Neural cell (in vitro differentiated cells): ENCODE results near the gene WDR12. TPM values are rescaled to one million over a fixed set of nuclear protein-coding genes. Genes with fewer than 3 reads are reported as not detected.
"Not testable (repeated sequence)": the region's sequence is repeated elsewhere in the genome, so short reads cannot be mapped to it uniquely, and the experiment has no call there.

Experiments
- H2AFZ ChIP-seq: fragments of 200-600, 300-800 bp; sonication (generic), shearing (Covaris generic); 2 replicates; pipeline ENCODE4 v1.6.0; 2014; ENCODE audit warnings: low read depth, mild to moderate bottlenecking, antibody characterized with exemption, low read length, moderate library complexity
- H3F3A ChIP-seq: fragments of 200-600 bp; shearing (Covaris generic); 2 replicates; pipeline ENCODE4 v1.6.1; 2016; ENCODE audit warnings: mild to moderate bottlenecking, moderate library complexity, mixed read lengths, antibody characterized with exemption, low read length; ENCODE audit not compliant: insufficient read depth, poor library complexity, severe bottlenecking
- H3K27ac ChIP-seq: fragments of 200-600, 300-800 bp; sonication (generic), shearing (Covaris generic); 2 replicates; pipeline ENCODE4 v1.5.1; 2014; ENCODE audit warnings: mild to moderate bottlenecking, low read length, moderate library complexity
- H3K27me3 ChIP-seq: fragments of 300-800, 200-600 bp; sonication (generic), shearing (Covaris generic); 2 replicates; pipeline ENCODE4 v1.6.0; 2014; ENCODE audit warnings: mild to moderate bottlenecking, low read depth, low read length, moderate library complexity; ENCODE audit not compliant: insufficient read depth
- H3K36me3 ChIP-seq: fragments of 300-800, 200-600 bp; sonication (generic), shearing (Covaris generic); 2 replicates; pipeline ENCODE4 v1.5.1; 2014; ENCODE audit warnings: mild to moderate bottlenecking, antibody characterized with exemption, low read length, moderate library complexity; ENCODE audit not compliant: insufficient read depth
- H3K4me2 ChIP-seq: fragments of 300-800, 200-600 bp; sonication (generic), shearing (Covaris generic); 2 replicates; pipeline ENCODE4 v1.6.0; 2014; ENCODE audit warnings: mild to moderate bottlenecking, low read length
- H3K4me3 ChIP-seq: fragments of 300-800, 200-600 bp; sonication (generic), shearing (Covaris generic); 2 replicates; pipeline ENCODE4 v1.5.1; 2014; ENCODE audit warnings: mild to moderate bottlenecking, low read length, moderate library complexity
- H3K79me2 ChIP-seq: fragments of 200-600 bp; shearing (Covaris generic); replicated peaks from 2 replicates; pipeline ENCODE4 v1.6.0; 2014; ENCODE audit warnings: mild to moderate bottlenecking, low read length, moderate library complexity; ENCODE audit not compliant: insufficient read depth
- H3K9ac ChIP-seq: fragments of 300-800, 200-600 bp; sonication (generic), shearing (Covaris generic); 2 replicates; pipeline ENCODE4 v1.6.1; 2016; ENCODE audit warnings: mild to moderate bottlenecking, low read length, mixed read lengths
- H3K9me2 ChIP-seq: fragments of 200-600 bp; shearing (Covaris generic); 2 replicates; pipeline ENCODE4 v1.6.1; 2016; ENCODE audit warnings: mild to moderate bottlenecking, low read length, mixed read lengths; ENCODE audit not compliant: insufficient read depth
- H3K9me3 ChIP-seq: fragments of 200-600, 300-800 bp; sonication (generic), shearing (Covaris generic); 2 replicates; pipeline ENCODE4 v1.6.1; 2016; ENCODE audit warnings: mild to moderate bottlenecking, mixed run types, low read length, moderate library complexity, mixed read lengths
- H4K20me1 ChIP-seq: fragments of 200-600 bp; shearing (Covaris generic); 2 replicates; pipeline ENCODE4 v1.6.1; 2016; ENCODE audit warnings: mild to moderate bottlenecking, mixed run types; ENCODE audit not compliant: insufficient read depth
- CTCF ChIP-seq: fragments of 450-650 bp; IDR thresholded peaks from 2 replicates; pipeline ENCODE4 v1.5.1; 2014; ENCODE audit warnings: antibody characterized with exemption, mild to moderate bottlenecking, moderate library complexity; ENCODE audit not compliant: poor library complexity, severe bottlenecking
- EP300 ChIP-seq: fragments of 450-650 bp; conservative IDR thresholded peaks from 2 replicates; pipeline ENCODE4 v1.6.1; 2014; ENCODE audit warnings: antibody characterized with exemption, mild to moderate bottlenecking, moderate library complexity; ENCODE audit not compliant: poor library complexity, severe bottlenecking
- EZH2 ChIP-seq: fragments of 200-600, 300-800 bp; shearing (Covaris generic), sonication (generic); IDR thresholded peaks from 2 replicates; pipeline ENCODE4 v1.6.1; 2014; ENCODE audit warnings: antibody characterized with exemption, low read length, borderline replicate concordance, mild to moderate bottlenecking; ENCODE audit not compliant: insufficient read depth, poor library complexity, severe bottlenecking
- MXI1 ChIP-seq: fragments of 450-650 bp; conservative IDR thresholded peaks from 2 replicates; pipeline ENCODE4 v1.6.1; 2014; ENCODE audit warnings: antibody characterized with exemption, mild to moderate bottlenecking; ENCODE audit not compliant: poor library complexity, severe bottlenecking
- POLR2AphosphoS5 ChIP-seq: IDR thresholded peaks from 2 replicates; pipeline ENCODE4 v1.6.1; 2012
- RAD21 ChIP-seq: fragments of 450-650 bp; conservative IDR thresholded peaks from 2 replicates; pipeline ENCODE4 v1.6.1; 2014; ENCODE audit warnings: antibody characterized with exemption, mild to moderate bottlenecking, moderate library complexity
- REST ChIP-seq: IDR thresholded peaks from 2 replicates; pipeline ENCODE4 v1.6.1; 2012; ENCODE audit warnings: borderline replicate concordance
- SMC3 ChIP-seq: fragments of 450-650 bp; conservative IDR thresholded peaks from 2 replicates; pipeline ENCODE4 v1.6.1; 2014; ENCODE audit warnings: antibody characterized with exemption, mild to moderate bottlenecking, moderate library complexity; ENCODE audit not compliant: poor library complexity
- TAF1 ChIP-seq: IDR thresholded peaks from 2 replicates; pipeline ENCODE4 v1.6.1; 2012; ENCODE audit warnings: low read depth
- polyA plus RNA-seq: library from polyadenylated mRNA; depleted of rRNA; stranded (reverse); fragments of >200 nt; gene quantifications from 2 replicates; pipeline ENCODE4 v1.2.3, GENCODE V29; 2014

WDR12 gene
- polyA plus RNA-seq, 1 donor from 2014 or later = 26.8 TPM

GRCh38 chr2:202858601-202859000, 52.9 kb downstream of the WDR12 start (continued):
- no peak for TF ChIP-seq REST

GRCh38 chr2:202849343-202849742, 62.1 kb downstream of the WDR12 start:
- not testable (repeated sequence) for H3K79me2 ChIP-seq, H3K27me3 ChIP-seq, H3F3A ChIP-seq, H3K4me3 ChIP-seq, H3K9me3 ChIP-seq, H3K4me2 ChIP-seq, H3K9ac ChIP-seq, H3K9me2 ChIP-seq, H2AFZ ChIP-seq, H4K20me1 ChIP-seq, H3K27ac ChIP-seq, H3K36me3 ChIP-seq

- Histone ChIP-seq H3K9me3 (no peaks in the 10 kb centered on the region), H3K79me2 (no peaks in the 10 kb centered on the region), H3K4me3 (no peak overlapping the region), H4K20me1 (no peaks in the 10 kb centered on the region), H3K27ac (no peak overlapping the region), H2AFZ (no peak overlapping the region), H3F3A (no peaks in the 10 kb centered on the region), H3K27me3 (no peaks in the 10 kb centered on the region), H3K9ac (no peak overlapping the region), H3K36me3 (no peaks in the 10 kb centered on the region), H3K9me2 (no peaks in the 10 kb centered on the region), H3K4me2 (no peak overlapping the region)
- TF ChIP-seq POLR2AphosphoS5 = no peak
- no peak for TF ChIP-seq MXI1
- no peak for TF ChIP-seq CTCF
- TF ChIP-seq TAF1 = no peak
- TF ChIP-seq EZH2 = no peak
- TF ChIP-seq REST = no peak
- TF ChIP-seq SMC3 = no peak
- no peak for TF ChIP-seq RAD21
- no peak for TF ChIP-seq EP300
Measured at GRCh38 chr2:202848813-202849212, 62.7 kb downstream of the WDR12 start.
